K562 (cell line): Measurements from ENCODE around the gene VRK2. TPM values are rescaled to one million over a fixed set of nuclear protein-coding genes. Genes with fewer than 3 reads are reported as not detected.

ENCODE experiments used
- ATAC-seq: fragments of 200-7000 bp; cut with Tn5 transposase; 3 replicates; pipeline ENCODE4 v1.9.1; 2020; ENCODE audit warnings: moderate library complexity
- BruUV-seq: library from RNA; stranded (reverse); fragments of 400-500 nt; replicated peaks from 2 replicates; lab custom pipeline; 2021; lab: Mats Ljungman, UMichigan
- CTCF ChIA-PET: fragments of 300-600 bp; formaldehyde crosslinking; extraction: SDS; loops from one replicate; lab custom pipeline; 2021; ENCODE audit warnings: low intra/inter-chr PET ratio; lab: Yijun Ruan, JAX
- POLR2A ChIA-PET: fragments of 300-600, 350-650 bp; sonication (Branson Sonifier 250); formaldehyde crosslinking; extraction: SDS; loops from one replicate; lab custom pipeline; 2021; ENCODE audit warnings: antibody characterized with exemption, inconsistent platforms; lab: Yijun Ruan, JAX
- DNase-seq, 4 experiments: peaks; one replicate each; pipeline versions ENCODE4 v3.0.0 to v3.0.0-alpha.2; 2011 to 2018; ENCODE audit warnings: low spot score in 3 of 4, mixed read lengths in 3 of 4; ENCODE audit errors: extremely low read depth in 1 of 4
- FAIRE-seq: peaks from 2 replicates; lab custom pipeline; 2011; peaks lifted over from hg19 to GRCh38; lab: Jason Lieb, UNC
- H2AFZ ChIP-seq: 2 replicates; pipeline ENCODE4 v1.6.0; 2011; ENCODE audit warnings: low read depth, low read length, control low read depth, inconsistent platforms
- H3K27ac ChIP-seq: fragments of 200-600 bp; 3 replicates; pipeline ENCODE4 v1.8.0; 2011; ENCODE audit warnings: low read depth, mild to moderate bottlenecking, control low read depth, inconsistent platforms, low read length, moderate library complexity, mixed read lengths; ENCODE audit errors: extremely low read depth
- H3K27me3 ChIP-seq, 2 experiments: fragments of 300-600 bp in 1 of 2; 2 replicates in 1 of 2; 3 replicates in 1 of 2; pipeline versions ENCODE4 v1.6.0 to v1.8.0; 2011; ENCODE audit warnings: inconsistent platforms in 2 of 2, low read length in 2 of 2, mild to moderate bottlenecking in 1 of 2, mixed read lengths in 1 of 2, moderate library complexity in 1 of 2; ENCODE audit not compliant: control insufficient read depth in 2 of 2, insufficient read depth in 2 of 2
- H3K36me3 ChIP-seq: fragments of 300-600 bp; 3 replicates; pipeline ENCODE4 v1.8.0; 2011; ENCODE audit warnings: mild to moderate bottlenecking, low read length, inconsistent platforms; ENCODE audit not compliant: control insufficient read depth, insufficient read depth
- H3K4me1 ChIP-seq, 2 experiments: fragments of 200-600 bp in 1 of 2; replicated peaks in 1 of 2; 2 replicates in 1 of 2; 3 replicates in 1 of 2; pipeline versions ENCODE4 v1.5.1 to v1.8.0; 2011; ENCODE audit warnings: inconsistent platforms in 2 of 2, low read length in 2 of 2, mild to moderate bottlenecking in 1 of 2, mixed read lengths in 1 of 2, moderate library complexity in 1 of 2; ENCODE audit not compliant: control insufficient read depth in 2 of 2, insufficient read depth in 2 of 2
- H3K4me2 ChIP-seq: 2 replicates; pipeline ENCODE4 v1.6.1; 2011; ENCODE audit warnings: low read length, control low read depth, inconsistent platforms, mixed read lengths; ENCODE audit not compliant: insufficient read depth
- H3K4me3 ChIP-seq: fragments of 200-600 bp; sonication (generic), shearing (Covaris generic); 2 replicates; pipeline ENCODE4 v1.5.1; 2016; ENCODE audit warnings: control low read depth, inconsistent platforms
- H3K79me2 ChIP-seq: fragments of 200-600 bp; 3 replicates; pipeline ENCODE4 v1.8.0; 2011; ENCODE audit warnings: low read length, inconsistent platforms; ENCODE audit not compliant: control insufficient read depth, insufficient read depth
- H3K9ac ChIP-seq, 2 experiments: 2 replicates each; pipeline versions ENCODE4 v1.6.0 to v1.6.1; 2011; ENCODE audit warnings: low read depth in 2 of 2, low read length in 2 of 2, control low read depth in 1 of 2, inconsistent platforms in 1 of 2, mild to moderate bottlenecking in 1 of 2, mixed read lengths in 1 of 2; ENCODE audit not compliant: insufficient read depth in 1 of 2
- H3K9me1 ChIP-seq: one replicate; pipeline ENCODE4 v1.6.0; 2011; ENCODE audit warnings: inconsistent platforms, mild to moderate bottlenecking, low read length, moderate library complexity; ENCODE audit not compliant: control insufficient read depth, insufficient read depth
- H3K9me3 ChIP-seq: replicated peaks from 2 replicates; pipeline ENCODE4 v1.5.1; 2011; ENCODE audit warnings: low read depth, low read length, inconsistent platforms; ENCODE audit not compliant: control insufficient read depth, insufficient read depth
- H4K20me1 ChIP-seq: replicated peaks from 2 replicates; pipeline ENCODE4 v1.6.1; 2011; ENCODE audit warnings: low read length, inconsistent platforms, mixed read lengths; ENCODE audit not compliant: control insufficient read depth, insufficient read depth
- HOMEZ ChIP-seq: fragments of 250-450 bp; sonication (Bioruptor Pico); IDR thresholded peaks from 2 replicates; pipeline ENCODE4 v1.4.0; 2020; ENCODE audit warnings: mild to moderate bottlenecking, moderate library complexity
- NFE2 ChIP-seq: IDR thresholded peaks from 2 replicates; pipeline ENCODE4 v1.6.1; 2014; ENCODE audit warnings: antibody characterized with exemption, low read depth
- ZNF121 ChIP-seq: sonication (generic); formaldehyde crosslinking; conservative IDR thresholded peaks from 2 replicates; pipeline ENCODE4 v1.8.0; 2022; ENCODE audit warnings: missing genetic modification reagents
- WGBS: fragments of 100-300 bp; shearing (Covaris generic); methylation state at CpG from one replicate; pipeline ENCODE4 v1.1.6; 2016; ENCODE audit warnings: low coverage, mixed read lengths; ENCODE audit not compliant: insufficient coverage; ENCODE audit errors: missing lambda C conversion rate; 5-methylcytosine and 5-hydroxymethylcytosine counted together
- in situ Hi-C: fragments of 300-500 bp; cut with MboI; formaldehyde crosslinking; loops from 4 replicates; pipeline ENCODE4 v1.15.0; 2018; ENCODE audit warnings: inconsistent platforms, mixed read lengths
- intact Hi-C: fragments of 100-400 bp; cut with micrococcal nuclease; formaldehyde crosslinking; loops from 2 replicates; pipeline ENCODE4 v1.14.2; 2022
- polyA plus RNA-seq, 8 experiments: library from polyadenylated mRNA; depleted of rRNA in 4 of 8; stranded (reverse) in 5 of 8; unstranded in 3 of 8; fragments of >200 nt; fragmentation: Nextera tagmentation in 2 of 8; fragmentation: Illumina TruSeq in 1 of 8; extraction: Ambion mirVana in 2 of 8; extraction: Trizol in 1 of 8; gene quantifications; 2 replicates each; pipeline versions ENCODE4 v1.2.1 to v1.2.3, GENCODE V29; 2011 to 2014; ENCODE audit warnings: inconsistent platforms in 1 of 8, missing spikeins in 1 of 8
- total RNA-seq, 7 experiments: library from RNA; depleted of rRNA in 6 of 7; stranded (reverse); fragments of >200 nt in 6 of 7; fragmentation: Illumina TruSeq in 2 of 7; extraction: Trizol in 2 of 7; gene quantifications; 2 replicates each; pipeline versions ENCODE4 v1.2.1 to v1.2.3, GENCODE V29; 2011 to 2021; ENCODE audit warnings: low replicate concordance in 1 of 7

VRK2 gene
- total and polyA plus RNA-seq, 9 of the 15 experiments (the other 6 are each of a cell fraction or from before 2014, with no cell fraction given) = 22.6 to 49.2 (median 36.2) TPM

DNA sequence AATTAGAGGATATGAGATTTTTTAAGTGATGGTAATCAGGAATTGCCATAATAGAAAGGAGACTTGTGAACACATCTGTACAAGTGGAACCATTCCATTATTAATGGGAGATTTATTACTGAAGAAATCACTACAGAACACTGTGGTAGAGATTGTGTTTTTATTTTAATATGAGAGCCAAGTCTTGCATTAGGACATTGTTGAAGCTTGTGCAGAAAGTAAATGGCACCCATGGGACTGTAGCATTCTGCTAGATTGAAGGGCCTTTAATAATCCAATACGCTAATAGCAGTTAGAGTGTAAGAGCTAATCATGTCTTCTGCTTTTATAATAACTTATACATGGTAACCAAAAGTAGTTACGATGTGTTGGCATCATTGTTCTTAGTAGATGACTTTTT is 83.6 kb downstream of the VRK2 start:
- DNase-seq (no peak), FAIRE-seq (no peak), ATAC-seq (no peak)
- H3K4me2 ChIP-seq = no peak overlapping the region
- H3K4me1 ChIP-seq = no peaks in the 10 kb centered on the region
- H3K79me2 ChIP-seq = no peaks in the 10 kb centered on the region
- no TSS peak for BruUV-seq
- H3K36me3 ChIP-seq = peaks cover 16% of the 10 kb centered on the region; the same call in 1 of the 3 replicates
- WGBS = 90% methylated on average over 2 of the region's 2 CpGs
- H3K9me1 ChIP-seq = no peaks in the 10 kb centered on the region
- H4K20me1 ChIP-seq = no peaks in the 10 kb centered on the region
- intact Hi-C loops (loop anchor here (5.0 kb wide), 2 partner anchors 223 to 317 kb away; no protein-coding TSS in a partner anchor), in situ Hi-C loops (no loop called here)
- H3K4me3 ChIP-seq = no peak overlapping the region
- H3K9ac ChIP-seq = no peak overlapping the region
- POLR2A ChIA-PET = no interaction called here
- H2AFZ ChIP-seq = no peak overlapping the region
- H3K27me3 ChIP-seq = no peaks in the 10 kb centered on the region
- TF ChIP-seq NFE2 (no peak), HOMEZ (CRISPR knock-in tag) (no peak), ZNF121 (no peak)
- H3K9me3 ChIP-seq = no peaks in the 10 kb centered on the region
- no peak overlapping the region for H3K27ac ChIP-seq
- CTCF ChIA-PET = interaction anchor here (0.6 kb wide), 1 partner anchor 316 kb away, joined by 3 read pairs; no protein-coding TSS in a partner anchor
